Body of pancreas (tissue), 4 donors: ENCODE results near the gene GFRA1. TPM values are rescaled to one million over a fixed set of nuclear protein-coding genes. Genes with fewer than 3 reads are reported as not detected.

Experiments
- ATAC-seq: fragments of 150-250 bp; one replicate; pipeline ENCODE4 v1.9.1; 2016
- DNase-seq, 4 donors: peaks; one replicate each; pipeline ENCODE4 v3.0.0-alpha.2; 2019
- H3K27ac ChIP-seq, 4 donors: fragments of 200-600 bp; sonication (generic); 1 replicate in 3 of 4; 2 replicates in 1 of 4; pipeline versions ENCODE4 v1.5.1 to v1.6.1; 2016 to 2019; ENCODE audit warnings: mild to moderate bottlenecking in 1 of 4, mixed read lengths in 1 of 4, moderate library complexity in 1 of 4
- H3K27me3 ChIP-seq, 2 donors: fragments of 200-600 bp; sonication (generic); one replicate each; pipeline ENCODE4 v1.6.0; 2016; ENCODE audit warnings: mild to moderate bottlenecking in 1 of 2
- H3K36me3 ChIP-seq, 2 donors: fragments of 200-600 bp; sonication (generic); replicated peaks in 1 of 2; 2 replicates each; pipeline ENCODE4 v1.5.1; 2016; ENCODE audit warnings: low read depth in 2 of 2; ENCODE audit not compliant: insufficient read depth in 1 of 2
- H3K4me1 ChIP-seq: fragments of 200-600 bp; sonication (generic); one replicate; pipeline ENCODE4 v1.6.0; 2016
- H3K4me3 ChIP-seq, 2 donors: fragments of 200-600 bp; sonication (generic); 1 replicate in 1 of 2; 2 replicates in 1 of 2; pipeline ENCODE4 v1.5.1; 2016 to 2019
- H3K9me3 ChIP-seq, 3 donors: fragments of 200-600 bp; sonication (generic); 1 replicate in 2 of 3; 2 replicates in 1 of 3; pipeline ENCODE4 v1.5.1; 2016
- POLR2A ChIP-seq, 3 donors: fragments of 450-650 bp; IDR thresholded peaks; one replicate each; pipeline ENCODE4 v1.6.1; 2016; ENCODE audit warnings: antibody characterized with exemption in 3 of 3, mild to moderate bottlenecking in 2 of 3
- WGBS, 2 donors: methylation state at CpG; one replicate each; pipeline ENCODE4 v1.1.5; 2017; 5-methylcytosine and 5-hydroxymethylcytosine counted together
- intact Hi-C: fragments of 100-400 bp; cut with DNase I; formaldehyde crosslinking; loops from one replicate; pipeline ENCODE4 v1.15.1; 2023
- total RNA-seq, 2 donors: library from RNA; depleted of rRNA; stranded (reverse); fragments of >200 nt; gene quantifications; one replicate each; pipeline ENCODE4 v1.1.0, GENCODE V29; 2016
- TF ChIP-seq, protein P1 (sequence below), 7 experiments: fragments of 450-650 bp in 4 of 7; fragments of 200-600 bp in 3 of 7; sonication (generic) in 3 of 7; IDR thresholded peaks; one replicate each; pipeline ENCODE4 v1.5.1; 2016 to 2019; ENCODE audit warnings: antibody characterized with exemption in 7 of 7

GFRA1 gene
- total RNA-seq, 2 donors from 2014 or later: 4.2 to 6.9 TPM

DNA sequence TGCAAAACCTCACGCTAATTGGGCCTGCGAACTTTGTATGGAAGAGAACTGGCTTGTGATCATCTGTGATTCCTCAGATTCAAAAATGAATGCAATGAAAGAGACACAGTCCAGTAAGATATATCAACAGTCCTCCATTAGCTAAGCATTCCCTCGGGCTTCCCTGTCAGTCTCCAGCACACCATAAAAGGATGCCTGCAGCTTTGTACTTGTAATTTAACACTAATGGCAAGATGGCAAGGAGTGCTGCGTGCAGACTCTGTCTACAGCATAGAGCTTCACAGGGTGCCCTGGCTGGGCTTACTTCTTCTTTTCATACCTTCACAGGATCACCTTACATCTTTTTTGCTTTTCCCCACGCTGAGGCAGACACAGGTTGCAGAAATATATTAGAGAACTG lies 200.0 kb downstream of the GFRA1 start:
- Histone ChIP-seq H3K27ac (no peak overlapping the region), H3K9me3 (no peaks in the 10 kb centered on the region), H3K4me3 (no peak overlapping the region), H3K27me3 (no peaks in the 10 kb centered on the region), H3K36me3 (no peaks in the 10 kb centered on the region), H3K4me1 (peaks cover 3% of the 10 kb centered on the region)
- TF ChIP-seq, protein P1, sequence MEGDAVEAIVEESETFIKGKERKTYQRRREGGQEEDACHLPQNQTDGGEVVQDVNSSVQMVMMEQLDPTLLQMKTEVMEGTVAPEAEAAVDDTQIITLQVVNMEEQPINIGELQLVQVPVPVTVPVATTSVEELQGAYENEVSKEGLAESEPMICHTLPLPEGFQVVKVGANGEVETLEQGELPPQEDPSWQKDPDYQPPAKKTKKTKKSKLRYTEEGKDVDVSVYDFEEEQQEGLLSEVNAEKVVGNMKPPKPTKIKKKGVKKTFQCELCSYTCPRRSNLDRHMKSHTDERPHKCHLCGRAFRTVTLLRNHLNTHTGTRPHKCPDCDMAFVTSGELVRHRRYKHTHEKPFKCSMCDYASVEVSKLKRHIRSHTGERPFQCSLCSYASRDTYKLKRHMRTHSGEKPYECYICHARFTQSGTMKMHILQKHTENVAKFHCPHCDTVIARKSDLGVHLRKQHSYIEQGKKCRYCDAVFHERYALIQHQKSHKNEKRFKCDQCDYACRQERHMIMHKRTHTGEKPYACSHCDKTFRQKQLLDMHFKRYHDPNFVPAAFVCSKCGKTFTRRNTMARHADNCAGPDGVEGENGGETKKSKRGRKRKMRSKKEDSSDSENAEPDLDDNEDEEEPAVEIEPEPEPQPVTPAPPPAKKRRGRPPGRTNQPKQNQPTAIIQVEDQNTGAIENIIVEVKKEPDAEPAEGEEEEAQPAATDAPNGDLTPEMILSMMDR (IDR thresholded peaks at IDR 0.05): no peak
- TF ChIP-seq POLR2A (IDR thresholded peaks at IDR 0.05): no peak
- ATAC-seq (no peak), DNase-seq (no peak)
- intact Hi-C loops: no loop called here
- WGBS, 2 donors: 77 to 89% methylated on average over 5 of the region's 5 CpGs

DNA sequence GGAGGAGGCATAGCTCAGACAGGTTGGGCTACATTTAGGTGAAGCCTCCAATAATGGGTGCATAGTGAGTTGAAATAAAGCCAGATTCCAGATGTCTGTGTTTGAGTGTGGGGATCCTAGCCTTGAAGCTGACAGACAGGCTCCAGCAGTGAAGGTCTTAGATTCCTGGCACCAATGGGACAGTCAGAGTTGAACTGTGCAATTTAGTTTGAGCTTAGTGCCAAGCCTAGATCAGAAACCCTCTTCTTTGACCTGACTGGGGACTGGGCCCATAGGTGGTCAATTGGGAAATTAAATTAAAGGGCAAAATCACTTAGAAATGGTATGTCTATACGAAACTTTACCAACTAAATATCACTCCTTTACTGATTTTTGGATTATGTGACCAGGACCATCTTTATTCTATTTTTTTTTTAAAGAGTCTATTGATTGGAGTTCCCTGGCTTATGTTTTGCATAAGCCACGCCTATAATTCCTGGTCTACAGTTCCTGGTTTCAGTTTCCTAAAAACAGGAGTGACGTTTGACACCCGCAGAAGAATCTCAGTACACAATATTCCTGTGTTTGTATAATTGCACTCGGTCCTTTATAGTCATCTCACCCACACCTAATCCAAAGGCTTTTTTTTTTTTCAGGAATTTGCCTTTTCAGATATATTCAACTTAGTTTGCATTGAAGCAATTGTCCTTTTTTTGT lies 201.4 kb downstream of the GFRA1 start:
- intact Hi-C loops: no loop called here
- no peaks in the 10 kb centered on the region for H3K27me3 ChIP-seq
- DNase-seq: no peak

GRCh38 chr10:116070743-116071320 lies 202.2 kb downstream of the GFRA1 start:
- Histone ChIP-seq H3K4me3 (no peak overlapping the region), H3K36me3 (no peaks in the 10 kb centered on the region), H3K27ac (no peak overlapping the region), H3K27me3 (no peaks in the 10 kb centered on the region), H3K4me1 (peaks cover 3% of the 10 kb centered on the region), H3K9me3 (no peaks in the 10 kb centered on the region)
- intact Hi-C loops: no loop called here
- DNase-seq (no peak), ATAC-seq (no peak)
- WGBS, 2 donors: 82 to 90% methylated on average over 4 to 5 of the region's 5 CpGs
- no peak for TF ChIP-seq POLR2A (IDR thresholded peaks at IDR 0.05)
- TF ChIP-seq, protein P1 (IDR thresholded peaks at IDR 0.05): no peak

More for the DNA sequence above, 201.4 kb downstream of the GFRA1 start:
- no peak overlapping the region for H3K4me3 ChIP-seq
- 82 to 87% methylated on average over 5 of the region's 5 CpGs for WGBS, 2 donors
- ATAC-seq: no peak
- TF ChIP-seq, protein P1 (IDR thresholded peaks at IDR 0.05): no peak
- no peak for TF ChIP-seq POLR2A (IDR thresholded peaks at IDR 0.05)
- no peak overlapping the region for H3K27ac ChIP-seq
- peaks cover 3% of the 10 kb centered on the region for H3K4me1 ChIP-seq
- no peaks in the 10 kb centered on the region for H3K9me3 ChIP-seq
- no peaks in the 10 kb centered on the region for H3K36me3 ChIP-seq

GRCh38 chr10:116069856-116070255 lies 203.2 kb downstream of the GFRA1 start:
- H3K36me3 ChIP-seq: no peaks in the 10 kb centered on the region
- TF ChIP-seq POLR2A (IDR thresholded peaks at IDR 0.05): no peak
- TF ChIP-seq, protein P1 (IDR thresholded peaks at IDR 0.05): no peak
- peak; percentile 27 for ATAC-seq
- H3K4me1 ChIP-seq: peaks cover 3% of the 10 kb centered on the region
- intact Hi-C loops: no loop called here
- H3K27me3 ChIP-seq: no peaks in the 10 kb centered on the region
- no peak overlapping the region for H3K27ac ChIP-seq
- no peak overlapping the region for H3K4me3 ChIP-seq
- no peak for DNase-seq
- no peaks in the 10 kb centered on the region for H3K9me3 ChIP-seq
- WGBS, 2 donors: 51 to 62% methylated on average over 5 of the region's 5 CpGs

DNA sequence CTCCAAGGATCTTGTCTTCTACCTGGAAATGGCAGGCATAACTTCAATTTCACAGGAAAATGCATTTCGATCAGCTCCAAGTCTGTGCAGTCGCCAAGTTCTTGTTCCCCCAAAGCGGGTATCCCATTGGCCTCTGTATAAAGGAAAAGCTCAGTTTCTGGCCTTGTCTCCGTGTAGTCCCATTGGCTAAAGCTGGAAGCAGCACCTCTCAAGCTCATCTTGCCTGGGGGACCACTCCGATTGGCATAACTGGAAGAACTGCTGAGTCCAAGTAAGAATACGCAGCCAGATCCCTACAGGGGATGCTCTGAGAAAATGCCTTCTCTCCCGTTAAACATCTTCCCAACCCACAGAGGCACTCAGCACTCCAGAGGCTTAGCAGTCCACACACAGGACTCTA lies 205.2 kb downstream of the GFRA1 start:
- H3K36me3 ChIP-seq: no peaks in the 10 kb centered on the region
- intact Hi-C loops: no loop called here
- no peak for ATAC-seq

More for the DNA sequence above, 205.2 kb downstream of the GFRA1 start:
- TF ChIP-seq, protein P1 (IDR thresholded peaks at IDR 0.05): no peak
- Histone ChIP-seq H3K27ac (no peak overlapping the region), H3K9me3 (no peaks in the 10 kb centered on the region), H3K4me1 (peaks cover 3% of the 10 kb centered on the region), H3K27me3 (no peaks in the 10 kb centered on the region), H3K4me3 (no peak overlapping the region)
- DNase-seq: no peak
- 88 to 93% methylated on average over 7 of the region's 7 CpGs for WGBS, 2 donors
